Measurements from ENCODE around the gene SLC25A10.

DNA sequence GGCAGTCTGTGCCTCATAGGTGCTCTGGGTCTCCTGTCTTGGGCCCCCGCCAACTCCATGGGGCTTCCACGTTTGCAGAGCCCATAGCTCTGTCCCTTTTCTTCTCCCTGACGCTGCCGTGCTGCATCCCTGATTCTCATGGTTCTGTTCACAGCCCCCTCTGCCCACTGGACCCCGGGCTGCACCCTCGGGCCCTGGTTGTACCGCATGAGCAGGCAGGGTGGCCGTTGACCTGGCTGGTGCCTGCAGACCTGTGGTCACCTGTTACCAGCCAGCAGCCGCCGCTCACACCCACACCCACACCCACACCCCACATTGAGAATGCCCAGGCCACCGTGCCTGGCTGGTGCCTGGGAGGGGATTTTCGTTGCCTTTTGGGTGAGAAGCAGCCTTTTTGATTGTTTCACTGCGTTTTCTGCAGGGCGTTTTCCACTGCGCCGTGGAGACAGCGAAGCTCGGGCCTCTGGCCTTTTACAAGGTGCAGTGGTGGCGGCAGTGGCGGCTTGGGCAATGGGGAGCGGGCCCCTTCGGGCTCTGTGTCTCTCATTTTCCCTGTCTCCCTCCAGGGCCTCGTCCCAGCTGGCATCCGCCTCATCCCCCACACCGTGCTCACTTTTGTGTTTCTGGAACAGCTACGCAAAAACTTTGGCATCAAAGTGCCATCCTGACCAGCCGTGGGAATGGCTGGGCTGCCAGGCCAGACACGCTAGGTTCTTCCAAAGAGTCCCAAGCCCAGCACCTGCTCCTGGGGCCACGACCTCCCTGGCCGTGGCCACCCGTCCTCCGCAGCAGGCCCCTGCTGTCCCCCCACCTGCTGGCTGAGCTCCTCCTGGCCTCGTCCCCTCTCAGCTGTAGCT, 7.6 kb downstream of the SLC25A10 start:
- TF ChIP-seq CTCF (IDR thresholded peaks at IDR 0.05; ENCODE audit: extremely low read depth in 1 of 2, insufficient read depth in 1 of 2, low read depth in 1 of 2, low read length in 2 of 2) (no peak), POLR2A (IDR thresholded peaks at IDR 0.05; ENCODE audit: low read depth, low read length) (no peak), POLR2AphosphoS5 (IDR thresholded peaks at IDR 0.05; ENCODE audit: insufficient read depth, low read depth, low read length) (no peak), EZH2 (IDR thresholded peaks at IDR 0.05; ENCODE audit: borderline replicate concordance, low read depth, low read length, severe bottlenecking) (no peak), JUN (IDR thresholded peaks at IDR 0.05; ENCODE audit: borderline replicate concordance, insufficient read depth, insufficient read length, low read depth) (no peak)
- TF ChIP-seq, protein P1, sequence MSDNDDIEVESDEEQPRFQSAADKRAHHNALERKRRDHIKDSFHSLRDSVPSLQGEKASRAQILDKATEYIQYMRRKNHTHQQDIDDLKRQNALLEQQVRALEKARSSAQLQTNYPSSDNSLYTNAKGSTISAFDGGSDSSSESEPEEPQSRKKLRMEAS (IDR thresholded peaks at IDR 0.05; ENCODE audit: insufficient read depth, insufficient read length): no peak
